NT2/D1 (cell line): ENCODE results near the gene UGT1A10.

Source experiments
- SUZ12 ChIP-seq: IDR thresholded peaks from 2 replicates; pipeline ENCODE4 v1.6.1; 2011; ENCODE audit not compliant: insufficient read length, insufficient read depth; ENCODE audit errors: extremely low read depth
- YY1 ChIP-seq: IDR thresholded peaks from 2 replicates; pipeline ENCODE4 v1.6.1; 2011; ENCODE audit not compliant: insufficient read length, insufficient read depth

- TF ChIP-seq YY1 (no peak), SUZ12 (no peak)
Observed at GRCh38 chr2:233773854-233774253, 137.6 kb downstream of the UGT1A10 start.
